Measurements from ENCODE around the gene MEPE. TPM values are rescaled to one million over a fixed set of nuclear protein-coding genes. Genes with fewer than 3 reads are reported as not detected.

Gene MEPE
- polyA plus RNA-seq, 1 donor from 2014 or later, result not detected

DNA sequence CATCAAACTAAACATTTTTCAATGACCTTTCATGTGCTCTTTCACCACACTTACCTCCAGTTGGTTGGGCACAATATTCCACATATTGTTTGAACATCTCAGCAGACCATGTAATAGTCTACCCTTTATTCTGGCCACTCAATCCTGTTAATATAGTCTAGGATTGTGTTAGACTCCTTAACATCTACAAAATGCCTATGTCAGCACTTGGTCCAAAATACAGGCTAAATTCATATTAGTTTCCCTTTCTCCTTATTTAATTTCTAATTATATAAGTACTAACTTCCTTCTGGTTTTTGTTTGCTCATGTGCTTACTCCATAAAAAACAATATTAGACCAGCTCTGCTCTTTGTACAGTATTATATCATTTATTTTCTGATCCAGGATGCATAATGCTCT, 21.1 kb downstream of the MEPE start:
- H3K27ac Mint-ChIP-seq, result no peak overlapping the region
- H3K9me3 Mint-ChIP-seq, result peaks cover 0 to 5% (median 0%) of the 10 kb centered on the region in 3 donors
- peaks cover 0 to 5% (median 3%) of the 10 kb centered on the region in 3 donors for H3K4me1 Mint-ChIP-seq
- peaks cover 3% of the 10 kb centered on the region for H3K27me3 Mint-ChIP-seq
- H3K36me3 Mint-ChIP-seq, result no peaks in the 10 kb centered on the region
- H3K4me3 Mint-ChIP-seq, result no peak overlapping the region

DNA sequence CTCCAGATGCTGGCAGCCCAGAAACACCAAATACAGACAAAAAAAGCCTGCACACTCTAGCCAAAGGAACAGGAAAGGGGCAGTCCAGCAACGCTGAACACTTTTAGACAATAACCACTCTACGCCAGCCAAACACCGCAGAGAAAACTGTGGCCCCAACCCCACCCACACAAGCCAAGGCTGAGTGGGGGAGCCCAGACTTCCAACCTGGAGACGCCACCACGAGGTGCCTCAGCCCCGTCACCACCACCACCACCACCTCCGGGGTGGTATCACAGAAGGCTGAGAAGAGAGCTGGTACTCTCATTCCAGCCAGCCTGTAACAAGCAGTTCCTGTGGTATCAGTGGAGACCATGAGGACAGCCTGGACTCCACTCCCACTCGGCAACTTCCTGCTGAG, 22.8 kb downstream of the MEPE start:
- Mint-ChIP-seq H3K4me1 (no peaks in the 10 kb centered on the region), H3K27ac (no peak overlapping the region), H3K4me3 (no peak overlapping the region), H3K36me3 (no peaks in the 10 kb centered on the region), H3K27me3 (peaks cover 3% of the 10 kb centered on the region), H3K9me3 (peaks cover 0 to 5% (median 0%) of the 10 kb centered on the region in 3 donors)

DNA sequence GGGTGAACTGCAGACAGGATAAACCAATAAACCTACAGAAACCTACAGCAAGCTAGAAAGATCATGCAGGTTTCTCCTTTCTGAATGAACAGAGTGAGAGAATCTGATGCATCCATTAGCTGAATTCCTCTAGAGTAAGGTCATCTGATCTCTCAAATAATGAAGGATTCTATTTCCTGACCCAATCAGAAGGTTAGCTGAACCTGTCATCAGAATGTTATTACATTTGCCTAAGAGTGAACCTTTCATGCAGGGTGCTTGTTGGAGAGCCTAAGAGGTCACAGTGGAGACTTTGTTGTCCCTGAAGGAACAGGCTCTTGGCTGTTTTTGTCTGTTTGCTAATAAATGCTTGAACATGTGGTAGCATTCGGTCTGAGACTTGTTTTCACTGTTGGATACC, 24.0 kb downstream of the MEPE start:
- Mint-ChIP-seq H3K27ac (no peak overlapping the region), H3K9me3 (peaks cover 0 to 5% (median 0%) of the 10 kb centered on the region in 3 donors), H3K4me3 (no peak overlapping the region), H3K27me3 (peaks cover 5% of the 10 kb centered on the region), H3K36me3 (no peaks in the 10 kb centered on the region), H3K4me1 (no peaks in the 10 kb centered on the region)

DNA sequence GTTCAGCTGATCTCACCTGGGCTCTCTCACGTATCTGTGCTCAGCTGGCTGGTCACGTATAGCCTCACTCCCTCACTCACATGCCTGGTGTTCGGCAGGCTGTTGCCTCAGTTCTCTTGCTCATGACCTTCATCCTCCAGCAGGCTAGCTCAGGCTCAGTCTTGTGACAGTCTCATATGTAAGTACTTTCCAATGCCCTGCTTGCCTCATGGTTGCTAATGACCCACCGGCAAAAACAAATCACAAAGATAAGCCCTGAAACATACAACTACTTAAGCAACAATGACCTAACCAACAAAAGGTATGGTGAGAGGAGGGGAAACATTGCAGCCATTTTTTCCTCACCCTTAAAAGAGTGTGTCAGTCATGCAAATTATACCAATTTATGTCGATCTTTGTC, 25.0 kb downstream of the MEPE start:
- Mint-ChIP-seq H3K27me3 (peaks cover 5% of the 10 kb centered on the region), H3K9me3 (peaks cover 0 to 5% (median 0%) of the 10 kb centered on the region in 3 donors), H3K4me1 (no peaks in the 10 kb centered on the region), H3K36me3 (no peaks in the 10 kb centered on the region), H3K27ac (no peak overlapping the region), H3K4me3 (no peak overlapping the region)

DNA sequence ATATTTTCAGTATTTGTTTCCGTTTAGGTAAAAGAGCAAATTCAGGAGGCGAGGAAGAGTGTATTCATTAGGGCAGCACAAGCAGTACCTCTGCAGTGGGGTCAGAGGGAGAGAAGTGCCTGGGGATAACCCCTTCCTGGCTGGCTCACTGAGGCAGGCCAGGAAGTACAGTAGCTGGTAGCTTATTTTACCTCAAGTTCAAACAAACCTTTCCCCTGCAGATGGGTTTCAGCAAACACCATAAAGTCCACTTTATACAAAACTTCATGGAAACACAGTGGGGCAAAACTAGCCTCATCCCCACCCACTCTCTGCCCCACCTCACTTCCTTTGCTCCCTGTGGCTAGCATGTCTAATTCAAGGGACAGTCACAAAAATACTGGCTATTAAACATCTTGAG, 29.5 kb downstream of the MEPE start:
- Mint-ChIP-seq H3K4me1 (no peaks in the 10 kb centered on the region), H3K27ac (no peak overlapping the region), H3K36me3 (no peaks in the 10 kb centered on the region), H3K4me3 (peak overlapping the region in 1 of 4 donors; percentile 56), H3K9me3 (peaks cover 0 to 5% (median 0%) of the 10 kb centered on the region in 3 donors), H3K27me3 (peaks cover 5% of the 10 kb centered on the region)

- H3K27ac Mint-ChIP-seq, result no peak overlapping the region
- no peak overlapping the region for H3K4me3 Mint-ChIP-seq
- no peaks in the 10 kb centered on the region for H3K36me3 Mint-ChIP-seq
- peaks cover 0 to 3% (median 0%) of the 10 kb centered on the region in 3 donors for H3K9me3 Mint-ChIP-seq
- peaks cover 5% of the 10 kb centered on the region for H3K27me3 Mint-ChIP-seq
- H3K4me1 Mint-ChIP-seq, result peaks cover 0 to 2% (median 0%) of the 10 kb centered on the region in 3 donors
These were observed 30.7 kb downstream of the MEPE start for GRCh38 chr4:87863486-87863885.

- H3K9me3 Mint-ChIP-seq, result no peaks in the 10 kb centered on the region
- H3K36me3 Mint-ChIP-seq, result no peaks in the 10 kb centered on the region
- no peak overlapping the region for H3K27ac Mint-ChIP-seq
- peaks cover 0 to 2% (median 0%) of the 10 kb centered on the region in 3 donors for H3K4me1 Mint-ChIP-seq
- H3K4me3 Mint-ChIP-seq, result no peak overlapping the region
- H3K27me3 Mint-ChIP-seq, result peaks cover 3% of the 10 kb centered on the region
These were observed 31.6 kb downstream of the MEPE start for GRCh38 chr4:87864321-87864720.

GRCh38 chr4:87865288-87865687, 32.5 kb downstream of the MEPE start:
- peaks cover 0 to 2% (median 0%) of the 10 kb centered on the region in 3 donors for H3K4me1 Mint-ChIP-seq
- no peaks in the 10 kb centered on the region for H3K9me3 Mint-ChIP-seq
- no peak overlapping the region for H3K4me3 Mint-ChIP-seq
- no peaks in the 10 kb centered on the region for H3K36me3 Mint-ChIP-seq
- H3K27ac Mint-ChIP-seq, result no peak overlapping the region
- peaks cover 3% of the 10 kb centered on the region for H3K27me3 Mint-ChIP-seq

DNA sequence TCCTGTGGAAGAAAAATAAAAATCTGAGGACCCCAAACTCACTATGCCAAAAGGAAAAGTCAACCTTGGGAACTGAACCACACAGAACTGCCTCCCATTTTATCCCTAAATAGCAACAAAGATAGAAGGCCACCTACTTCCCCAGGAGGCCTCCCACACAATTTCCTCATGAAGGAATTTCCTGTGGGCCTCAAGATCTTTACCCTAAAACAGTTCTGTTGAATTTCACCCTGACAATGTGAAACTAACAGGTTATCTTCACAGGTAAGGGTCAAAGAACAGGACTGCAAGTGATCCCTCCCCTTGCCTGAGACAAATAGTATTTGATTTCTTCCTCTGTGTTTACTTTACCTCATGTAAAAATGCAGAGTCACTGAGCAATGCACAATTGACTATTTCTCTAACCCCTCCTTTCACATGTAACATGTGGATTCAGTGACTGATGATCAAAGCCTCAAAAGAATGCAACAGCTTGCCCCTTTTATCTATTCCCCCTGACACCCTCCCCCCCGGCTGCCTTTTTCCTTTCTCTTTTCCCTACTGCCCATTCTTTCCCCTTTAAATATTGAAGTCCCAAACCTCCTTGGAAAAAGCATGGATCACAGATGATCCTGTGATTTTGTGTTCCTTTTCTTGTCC, 33.3 kb downstream of the MEPE start:
- Mint-ChIP-seq H3K36me3 (no peaks in the 10 kb centered on the region), H3K4me1 (peaks cover 0 to 2% (median 0%) of the 10 kb centered on the region in 3 donors), H3K27me3 (peaks cover 2% of the 10 kb centered on the region)

GRCh38 chr4:87868522-87868921, 35.8 kb downstream of the MEPE start:
- Mint-ChIP-seq H3K27ac (no peak overlapping the region), H3K9me3 (no peaks in the 10 kb centered on the region), H3K4me1 (peaks cover 0 to 2% (median 0%) of the 10 kb centered on the region in 3 donors), H3K27me3 (peaks cover 3% of the 10 kb centered on the region), H3K36me3 (no peaks in the 10 kb centered on the region), H3K4me3 (no peak overlapping the region)

More for the DNA sequence above, 33.3 kb downstream of the MEPE start:
- no peaks in the 10 kb centered on the region for H3K9me3 Mint-ChIP-seq
- H3K27ac Mint-ChIP-seq, result no peak overlapping the region
- no peak overlapping the region for H3K4me3 Mint-ChIP-seq

DNA sequence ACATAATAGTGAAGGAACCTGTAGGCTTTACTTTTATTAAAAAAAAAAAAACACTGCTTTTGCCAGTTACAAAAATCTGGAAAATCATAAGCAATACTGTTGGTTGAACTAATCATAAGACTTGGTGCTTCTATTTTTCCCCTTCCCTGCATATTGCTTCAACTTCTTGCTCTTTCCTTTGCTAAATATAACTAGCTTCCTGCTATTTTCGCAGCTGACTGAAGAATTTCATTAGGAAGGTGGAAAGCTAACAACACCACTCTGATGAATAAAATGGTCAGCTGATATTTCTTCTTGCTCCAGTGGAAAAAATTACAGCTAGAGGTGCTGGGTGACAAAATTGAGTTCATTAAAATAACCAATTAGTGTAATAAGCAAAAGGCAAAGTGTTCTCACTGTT, 39.3 kb downstream of the MEPE start:
- H3K4me1 Mint-ChIP-seq, result peaks cover 0 to 2% (median 0%) of the 10 kb centered on the region in 3 donors
- peaks cover 9% of the 10 kb centered on the region for H3K27me3 Mint-ChIP-seq
- H3K9me3 Mint-ChIP-seq, result peaks cover 0 to 3% (median 0%) of the 10 kb centered on the region in 3 donors
- no peak overlapping the region for H3K27ac Mint-ChIP-seq
- no peaks in the 10 kb centered on the region for H3K36me3 Mint-ChIP-seq
- no peak overlapping the region for H3K4me3 Mint-ChIP-seq

DNA sequence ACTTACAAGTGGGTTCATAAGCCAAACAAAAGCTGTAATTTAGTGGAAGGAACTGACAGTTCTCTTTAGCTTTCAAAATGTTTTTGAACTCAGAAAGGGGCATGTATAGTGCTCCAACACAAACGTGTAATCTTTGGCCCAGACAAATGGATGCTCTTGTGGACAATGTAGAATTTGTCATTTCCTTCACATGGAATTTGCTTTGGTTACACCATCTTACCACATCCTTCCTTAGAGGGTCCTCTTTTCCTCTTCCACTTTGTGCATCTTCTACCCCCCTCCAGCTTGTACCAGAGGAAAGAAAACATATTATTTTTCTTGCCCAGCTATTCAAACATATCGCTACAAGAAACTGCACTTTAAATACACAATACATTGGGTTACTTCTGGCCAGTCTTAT, 42.4 kb downstream of the MEPE start:
- Mint-ChIP-seq H3K27me3 (peaks cover 9% of the 10 kb centered on the region), H3K9me3 (peaks cover 0 to 3% (median 0%) of the 10 kb centered on the region in 3 donors), H3K4me3 (no peak overlapping the region), H3K36me3 (no peaks in the 10 kb centered on the region), H3K27ac (no peak overlapping the region), H3K4me1 (peaks cover 0 to 3% (median 0%) of the 10 kb centered on the region in 3 donors)

DNA sequence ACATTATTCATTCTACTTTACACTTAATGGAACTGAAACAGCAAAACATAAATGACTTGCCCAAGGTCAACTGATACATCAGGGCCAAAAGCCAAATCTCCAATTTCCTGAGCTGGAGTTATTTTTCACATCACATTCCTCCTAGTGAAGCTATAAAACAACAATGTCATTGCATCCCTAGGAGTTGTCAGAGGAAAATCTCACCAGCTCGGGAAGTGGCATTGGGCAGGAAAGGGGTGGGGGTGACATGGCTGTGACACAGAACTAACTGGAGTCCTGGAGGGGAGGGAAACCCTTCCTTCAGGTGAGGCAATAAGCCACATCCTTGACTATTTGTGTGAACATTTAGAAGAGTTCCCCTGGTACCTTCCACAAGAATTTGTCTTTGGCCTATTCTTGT, 47.3 kb downstream of the MEPE start:
- Mint-ChIP-seq H3K9me3 (peaks cover 0 to 4% (median 1%) of the 10 kb centered on the region in 3 donors), H3K4me3 (no peak overlapping the region), H3K4me1 (peaks cover 0 to 3% (median 3%) of the 10 kb centered on the region in 3 donors), H3K36me3 (no peaks in the 10 kb centered on the region), H3K27ac (no peak overlapping the region), H3K27me3 (peaks cover 15% of the 10 kb centered on the region)

DNA sequence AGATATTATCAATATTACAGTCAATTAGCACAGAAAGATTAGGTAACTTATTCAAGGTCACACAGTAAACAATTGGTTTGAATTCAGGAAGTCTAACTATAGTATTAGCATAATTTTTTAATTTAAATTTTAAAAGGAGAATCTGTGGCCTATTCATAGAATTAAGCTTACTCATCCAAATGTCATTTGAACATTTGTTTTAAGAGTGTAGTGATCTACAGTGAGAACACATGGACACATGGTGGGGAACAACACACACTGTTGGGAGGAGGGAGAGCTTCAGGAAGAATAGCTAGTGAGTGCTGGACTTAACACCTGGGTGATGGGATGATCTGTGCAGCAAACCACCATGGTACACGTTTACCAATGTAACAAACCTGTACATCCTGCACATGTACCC, 48.3 kb downstream of the MEPE start:
- H3K27ac Mint-ChIP-seq, result no peak overlapping the region
- H3K9me3 Mint-ChIP-seq, result peaks cover 0 to 1% (median 1%) of the 10 kb centered on the region in 3 donors
- H3K4me1 Mint-ChIP-seq, result peaks cover 5 to 8% (median 8%) of the 10 kb centered on the region in 3 donors
- peaks cover 17% of the 10 kb centered on the region for H3K27me3 Mint-ChIP-seq
- H3K4me3 Mint-ChIP-seq, result no peak overlapping the region
- no peaks in the 10 kb centered on the region for H3K36me3 Mint-ChIP-seq

DNA sequence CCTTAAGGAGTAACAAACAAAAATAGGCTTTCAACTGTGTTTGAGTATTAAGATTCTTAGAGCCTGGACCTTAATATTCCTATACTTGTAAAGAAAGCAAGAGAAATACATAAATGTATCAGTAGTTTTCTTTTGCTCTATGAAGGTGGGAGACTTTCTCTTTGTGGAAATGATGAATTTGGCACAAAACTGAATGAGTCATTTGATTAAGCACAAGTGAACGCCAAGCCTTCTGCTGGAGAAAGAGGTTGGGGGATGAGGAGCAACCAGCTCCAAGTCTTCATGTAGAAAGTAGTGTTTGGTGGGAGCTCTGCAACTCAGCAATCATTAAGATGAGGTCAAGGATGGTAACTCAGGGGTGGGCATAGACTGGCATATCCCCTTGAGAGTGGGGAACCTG, 49.6 kb downstream of the MEPE start:
- H3K27ac Mint-ChIP-seq, result no peak overlapping the region
- H3K4me3 Mint-ChIP-seq, result peak overlapping the region in 1 of 4 donors; percentile 7
- no peaks in the 10 kb centered on the region for H3K36me3 Mint-ChIP-seq
- H3K9me3 Mint-ChIP-seq, result peaks cover 0 to 1% (median 1%) of the 10 kb centered on the region in 3 donors
- peaks cover 5 to 8% (median 8%) of the 10 kb centered on the region in 3 donors for H3K4me1 Mint-ChIP-seq
- H3K27me3 Mint-ChIP-seq, result peaks cover 13% of the 10 kb centered on the region

GRCh38 chr4:87882861-87883260, 50.1 kb downstream of the MEPE start:
- Mint-ChIP-seq H3K4me3 (no peak overlapping the region), H3K27me3 (peaks cover 13% of the 10 kb centered on the region), H3K4me1 (peaks cover 5 to 8% (median 8%) of the 10 kb centered on the region in 3 donors), H3K36me3 (no peaks in the 10 kb centered on the region), H3K9me3 (peaks cover 0 to 1% (median 1%) of the 10 kb centered on the region in 3 donors), H3K27ac (no peak overlapping the region)
